Bone marrow (tissue), 2 donors: ENCODE results near the gene MCM8.

Experiments
- DNase-seq, 2 donors: peaks; one replicate each; lab custom pipeline; 2025; lab: John Stamatoyannopoulos, UW

Gene MCM8

DNA sequence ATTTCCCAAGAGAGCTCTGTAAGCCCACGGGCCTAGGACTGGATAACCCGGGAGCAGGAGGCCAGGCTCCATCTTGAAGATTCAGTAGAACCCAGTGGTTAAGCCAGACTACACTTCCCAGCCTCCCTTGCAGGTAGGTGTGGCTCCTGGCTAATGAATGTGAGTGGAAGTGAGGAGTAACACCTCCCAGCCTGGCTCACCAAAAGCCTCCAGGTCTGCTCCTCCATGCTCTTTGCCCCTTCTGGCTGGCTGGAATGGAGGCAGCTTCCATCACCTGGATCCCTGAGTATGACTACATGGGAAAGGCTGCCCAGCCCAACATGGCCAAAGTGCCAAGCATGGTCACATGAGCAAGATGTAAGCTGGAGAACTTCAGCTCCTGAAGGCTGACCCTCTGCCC, 93.7 kb downstream of the MCM8 start:
- DNase-seq = no peak

DNA sequence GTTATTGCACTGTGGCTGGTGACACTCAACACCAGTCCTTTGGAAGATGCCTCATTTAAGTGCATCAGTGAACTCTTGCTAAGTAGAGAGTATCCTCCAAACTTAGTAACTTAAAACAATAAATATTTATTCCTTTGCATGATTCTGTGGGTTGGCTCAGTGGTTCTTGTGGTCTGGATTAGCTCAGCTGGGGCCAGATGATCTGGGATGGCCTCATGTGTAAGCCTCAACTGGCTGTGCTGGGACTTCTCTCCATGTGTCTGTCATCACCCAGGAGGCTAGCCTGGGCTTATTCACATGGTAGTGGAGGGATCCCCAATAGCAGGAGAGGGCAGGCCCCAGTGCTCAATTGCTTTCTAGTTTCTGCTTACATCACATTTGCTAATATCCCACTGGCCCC, 95.1 kb downstream of the MCM8 start:
- no peak for DNase-seq

DNA sequence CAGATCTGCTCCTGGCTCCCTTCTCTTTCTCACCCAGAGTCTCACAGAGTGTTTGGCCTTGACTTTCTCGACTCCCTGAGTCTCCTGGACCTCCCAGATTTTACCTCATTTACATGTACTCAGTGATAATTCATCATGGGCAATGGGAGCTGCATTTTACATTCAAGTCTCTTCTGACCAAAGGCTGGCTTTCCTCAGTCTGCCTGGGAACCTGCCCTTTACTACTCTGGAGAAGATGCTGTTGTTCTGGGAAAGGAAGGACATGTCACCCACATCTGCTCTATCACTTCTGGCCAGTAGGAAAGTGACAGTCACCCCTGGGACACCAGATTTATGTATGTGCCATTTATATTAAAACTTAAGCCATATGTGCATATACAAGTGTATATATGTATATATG, 96.0 kb downstream of the MCM8 start:
- no peak for DNase-seq

DNA sequence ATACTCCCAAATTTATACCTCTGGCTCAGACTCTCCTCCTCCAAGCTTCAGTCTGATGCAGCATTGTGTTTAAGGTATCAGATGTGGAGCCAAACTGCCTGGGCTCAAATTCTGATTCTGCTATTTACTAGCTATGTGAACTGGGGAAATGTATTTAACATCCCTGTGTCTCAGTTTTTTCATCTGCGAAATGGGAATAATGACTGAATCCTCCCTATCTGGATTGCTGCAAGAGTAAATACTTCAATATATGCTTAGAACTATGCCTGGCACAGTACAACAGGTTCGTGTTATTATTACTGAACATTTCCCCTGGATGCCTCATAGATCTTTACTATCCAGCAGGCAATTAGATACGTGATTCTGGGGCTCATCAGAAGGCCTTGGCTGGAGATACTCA, 97.9 kb downstream of the MCM8 start:
- DNase-seq = no peak
